ENCODE results near the gene GGCX.

Gene GGCX

DNA sequence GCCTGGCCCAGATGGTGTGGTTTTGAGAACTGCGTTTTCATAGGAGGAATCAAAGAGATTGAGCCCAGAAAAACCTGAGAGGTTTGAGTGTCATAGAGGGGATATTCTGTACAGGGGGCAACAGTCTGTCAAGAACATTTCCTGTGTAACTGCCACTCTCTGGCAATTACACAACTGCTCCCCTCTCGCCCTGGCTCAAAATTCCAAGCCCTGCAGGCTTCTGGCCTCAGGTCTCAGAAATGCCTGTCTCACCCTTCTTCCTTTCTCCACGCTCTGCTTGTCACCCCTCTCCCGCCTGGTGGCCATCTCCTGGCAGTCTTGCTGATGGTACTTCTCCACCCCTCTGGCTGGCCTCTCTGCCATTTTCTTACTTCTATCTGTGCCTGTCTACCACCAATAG lies 26.9 kb upstream of the GGCX start:
- H3K27me3 Mint-ChIP-seq (ENCODE audit: low read depth) = no peaks in the 10 kb centered on the region
- H3K9me3 Mint-ChIP-seq = no peaks in the 10 kb centered on the region
- no peak overlapping the region for H3K4me3 Mint-ChIP-seq
- DNase-seq (ENCODE audit: low spot score) = no peak
- no peak overlapping the region for H3K27ac Mint-ChIP-seq
- peaks cover 4% of the 10 kb centered on the region for H3K36me3 Mint-ChIP-seq (ENCODE audit: low read depth)
- peaks cover 32% of the 10 kb centered on the region for H3K4me1 Mint-ChIP-seq (ENCODE audit: low read depth)

DNA sequence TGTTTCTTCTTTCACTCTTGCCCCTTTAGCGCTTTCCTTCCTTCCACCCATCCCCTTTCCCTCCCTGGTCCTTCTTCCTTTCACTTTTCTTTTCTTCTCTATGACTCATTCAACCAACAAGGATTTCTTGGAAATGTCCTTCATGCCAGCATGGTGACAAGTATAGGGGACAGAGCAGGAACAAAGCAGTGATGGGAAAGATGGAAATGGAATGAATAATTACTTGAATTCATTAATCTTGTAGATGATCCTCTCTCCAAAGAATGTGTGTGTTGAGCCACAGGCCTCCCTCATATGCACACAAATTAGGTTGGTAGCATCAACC lies 24.4 kb upstream of the GGCX start:
- peak overlapping the region; percentile 85 for H3K27ac Mint-ChIP-seq
- H3K9me3 Mint-ChIP-seq = no peaks in the 10 kb centered on the region
- peak overlapping the region; percentile 85 for H3K4me3 Mint-ChIP-seq
- H3K27me3 Mint-ChIP-seq (ENCODE audit: low read depth) = no peaks in the 10 kb centered on the region
- DNase-seq (ENCODE audit: low spot score) = no peak
- peaks cover 34% of the 10 kb centered on the region for H3K4me1 Mint-ChIP-seq (ENCODE audit: low read depth)
- H3K36me3 Mint-ChIP-seq (ENCODE audit: low read depth) = peaks cover 18% of the 10 kb centered on the region

DNA sequence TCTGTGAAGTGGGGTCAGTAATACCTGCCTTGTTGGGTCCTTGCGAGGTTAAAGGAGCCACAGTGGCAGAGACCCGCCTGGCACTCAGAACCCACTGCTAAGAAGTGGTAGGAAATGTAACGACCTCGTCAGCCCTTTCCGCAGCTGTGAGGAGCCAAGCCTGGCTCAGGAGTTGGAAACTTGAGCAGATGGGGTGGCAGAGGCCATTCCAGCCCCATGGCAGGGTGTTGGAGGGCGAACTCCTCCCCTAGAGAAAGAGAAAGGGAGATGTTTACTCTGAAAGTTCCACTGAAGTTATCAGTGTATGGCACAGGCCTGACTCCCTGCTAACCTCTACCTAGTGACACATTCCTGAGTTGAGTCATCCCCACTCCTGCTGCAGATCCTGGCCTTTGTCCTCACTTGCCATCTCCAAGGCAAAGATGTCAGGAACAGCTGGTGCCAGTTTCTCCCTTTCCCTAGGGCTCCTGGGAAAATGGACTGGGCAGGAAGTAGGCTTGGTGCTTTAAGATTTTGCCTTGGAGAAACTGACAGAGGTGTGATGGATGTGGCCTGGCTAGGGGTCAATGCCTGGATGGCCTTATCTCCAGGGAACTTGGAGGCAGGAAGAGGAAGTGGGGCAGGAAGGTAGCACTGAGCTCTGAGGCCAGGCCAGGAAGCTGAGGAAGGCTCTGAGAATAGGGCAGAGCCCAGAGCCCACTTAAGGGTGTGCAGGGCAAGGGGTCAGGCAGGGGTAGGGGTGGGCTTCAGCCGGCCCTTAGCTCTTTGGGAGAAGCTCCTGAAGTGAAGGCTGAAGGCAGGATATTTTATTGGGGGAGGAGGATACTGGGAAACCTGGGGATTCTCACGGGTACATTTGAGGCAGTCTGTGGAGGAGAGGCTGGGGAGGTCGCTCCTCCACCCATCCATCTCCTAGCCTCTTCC lies 23.8 kb upstream of the GGCX start:
- Mint-ChIP-seq H3K4me3 (peak overlapping the region; percentile 85), H3K27me3 (ENCODE audit: low read depth) (no peaks in the 10 kb centered on the region), H3K36me3 (ENCODE audit: low read depth) (peaks cover 21% of the 10 kb centered on the region), H3K9me3 (no peaks in the 10 kb centered on the region), H3K4me1 (ENCODE audit: low read depth) (peaks cover 37% of the 10 kb centered on the region), H3K27ac (peak overlapping the region; percentile 85)
- no peak for DNase-seq (ENCODE audit: low spot score)

DNA sequence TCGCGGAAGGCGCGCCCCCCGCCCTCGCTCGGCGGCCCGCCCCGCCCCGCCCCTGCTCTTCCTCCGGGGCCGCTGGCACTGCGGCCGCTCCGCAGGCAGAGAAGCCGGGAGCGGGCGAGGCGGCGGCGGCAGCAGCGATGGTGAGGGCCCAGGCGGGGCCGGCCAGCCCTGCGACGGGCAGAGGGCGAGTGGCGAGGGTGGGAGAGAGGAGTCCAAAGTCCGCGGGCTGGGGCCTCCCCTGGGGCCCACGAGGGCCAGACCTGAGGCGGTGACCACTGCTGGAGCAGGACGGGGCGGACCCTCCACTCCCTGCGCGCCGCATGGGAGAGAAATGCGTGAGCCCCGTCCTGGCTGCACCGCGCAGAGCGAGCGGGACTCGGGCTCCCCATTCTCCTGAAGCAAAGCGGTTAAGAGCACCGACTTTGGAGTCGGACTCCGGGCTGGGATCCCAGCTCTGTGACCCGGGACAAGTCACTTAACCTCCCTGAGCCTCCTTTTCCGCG lies 23.1 kb upstream of the GGCX start, which contains the start of gene VAMP5:
VAMP5 (plus strand) TSS at position 78 of the 503 bp plus-strand sequence; CDS start at position 138, 60 bp downstream.
- Mint-ChIP-seq H3K9me3 (no peaks in the 10 kb centered on the region), H3K27ac (peak within 1 kb of the TSS; percentile 85), H3K27me3 (ENCODE audit: low read depth) (no peaks in the 10 kb centered on the region), H3K4me3 (peak within 1 kb of the TSS; percentile 85), H3K36me3 (ENCODE audit: low read depth) (peaks cover 24% of the 10 kb centered on the region), H3K4me1 (ENCODE audit: low read depth) (peaks cover 41% of the 10 kb centered on the region)
- no peak for DNase-seq (ENCODE audit: low spot score)

- DNase-seq (ENCODE audit: low spot score) = peak; percentile 40
- peak overlapping the region; percentile 83 for H3K27ac Mint-ChIP-seq
- H3K27me3 Mint-ChIP-seq (ENCODE audit: low read depth) = no peaks in the 10 kb centered on the region
- H3K4me3 Mint-ChIP-seq = peak overlapping the region; percentile 81
- no peaks in the 10 kb centered on the region for H3K9me3 Mint-ChIP-seq
- peaks cover 26% of the 10 kb centered on the region for H3K36me3 Mint-ChIP-seq (ENCODE audit: low read depth)
- peaks cover 46% of the 10 kb centered on the region for H3K4me1 Mint-ChIP-seq (ENCODE audit: low read depth)
Observed at GRCh38 chr2:85583667-85584353, 22.5 kb upstream of the GGCX start.

DNA sequence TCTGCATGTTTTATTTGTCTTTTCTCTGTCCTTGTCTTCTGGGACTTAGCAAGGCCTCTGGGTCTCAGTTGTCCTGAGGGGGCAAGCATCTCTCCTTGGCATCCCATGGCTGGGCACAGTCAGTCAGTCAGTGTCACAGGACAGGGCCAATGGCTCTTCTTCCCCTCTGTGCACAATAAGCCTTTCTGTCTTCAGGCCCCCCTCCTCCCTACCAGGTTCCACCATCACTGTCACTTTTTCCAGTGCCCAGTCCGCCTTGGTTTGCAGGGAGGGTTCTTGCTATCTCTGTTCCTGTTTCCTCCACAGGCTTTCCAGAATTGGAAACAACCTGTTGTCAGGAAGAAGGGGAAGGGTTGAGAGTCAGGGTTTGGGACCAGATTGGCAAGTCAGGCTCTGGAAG lies 21.2 kb upstream of the GGCX start:
- H3K36me3 Mint-ChIP-seq (ENCODE audit: low read depth) = peaks cover 34% of the 10 kb centered on the region
- peaks cover 49% of the 10 kb centered on the region for H3K4me1 Mint-ChIP-seq (ENCODE audit: low read depth)
- H3K27ac Mint-ChIP-seq = peak overlapping the region; percentile 74
- H3K4me3 Mint-ChIP-seq = peak overlapping the region; percentile 36
- H3K27me3 Mint-ChIP-seq (ENCODE audit: low read depth) = no peaks in the 10 kb centered on the region
- DNase-seq (ENCODE audit: low spot score) = no peak
- H3K9me3 Mint-ChIP-seq = no peaks in the 10 kb centered on the region

DNA sequence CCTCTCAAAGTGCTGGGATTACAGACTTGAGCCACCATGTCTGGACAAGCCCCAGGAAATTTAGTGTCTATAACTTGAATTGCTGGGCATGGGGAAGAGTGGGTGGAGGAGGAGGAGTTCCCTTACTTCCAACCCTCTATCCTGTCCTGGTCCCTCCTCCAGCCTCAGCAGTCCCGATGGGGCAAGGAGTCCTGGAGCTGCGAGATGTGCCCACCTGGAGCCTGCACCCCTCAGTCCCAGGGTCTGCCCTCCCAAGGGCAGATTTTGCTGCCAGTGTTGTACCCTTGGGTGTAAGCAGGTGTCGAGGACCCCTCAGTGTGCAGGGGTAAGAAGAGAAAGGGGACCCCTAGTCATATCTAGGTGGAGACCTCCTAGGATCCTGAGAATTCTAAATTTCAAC lies 18.9 kb upstream of the GGCX start:
- peak overlapping the region; percentile 52 for H3K4me3 Mint-ChIP-seq
- H3K36me3 Mint-ChIP-seq (ENCODE audit: low read depth) = peaks cover 34% of the 10 kb centered on the region
- no peaks in the 10 kb centered on the region for H3K9me3 Mint-ChIP-seq
- no peaks in the 10 kb centered on the region for H3K27me3 Mint-ChIP-seq (ENCODE audit: low read depth)
- no peak for DNase-seq (ENCODE audit: low spot score)
- H3K4me1 Mint-ChIP-seq (ENCODE audit: low read depth) = peaks cover 38% of the 10 kb centered on the region
- peak overlapping the region; percentile 55 for H3K27ac Mint-ChIP-seq

- peak overlapping the region; percentile 86 for H3K27ac Mint-ChIP-seq
- H3K36me3 Mint-ChIP-seq (ENCODE audit: low read depth) = peaks cover 34% of the 10 kb centered on the region
- H3K9me3 Mint-ChIP-seq = no peaks in the 10 kb centered on the region
- DNase-seq (ENCODE audit: low spot score) = no peak
- no peaks in the 10 kb centered on the region for H3K27me3 Mint-ChIP-seq (ENCODE audit: low read depth)
- H3K4me1 Mint-ChIP-seq (ENCODE audit: low read depth) = peaks cover 34% of the 10 kb centered on the region
- H3K4me3 Mint-ChIP-seq = peak overlapping the region; percentile 96
Observed at GRCh38 chr2:85579266-85579935, 18.1 kb upstream of the GGCX start.

DNA sequence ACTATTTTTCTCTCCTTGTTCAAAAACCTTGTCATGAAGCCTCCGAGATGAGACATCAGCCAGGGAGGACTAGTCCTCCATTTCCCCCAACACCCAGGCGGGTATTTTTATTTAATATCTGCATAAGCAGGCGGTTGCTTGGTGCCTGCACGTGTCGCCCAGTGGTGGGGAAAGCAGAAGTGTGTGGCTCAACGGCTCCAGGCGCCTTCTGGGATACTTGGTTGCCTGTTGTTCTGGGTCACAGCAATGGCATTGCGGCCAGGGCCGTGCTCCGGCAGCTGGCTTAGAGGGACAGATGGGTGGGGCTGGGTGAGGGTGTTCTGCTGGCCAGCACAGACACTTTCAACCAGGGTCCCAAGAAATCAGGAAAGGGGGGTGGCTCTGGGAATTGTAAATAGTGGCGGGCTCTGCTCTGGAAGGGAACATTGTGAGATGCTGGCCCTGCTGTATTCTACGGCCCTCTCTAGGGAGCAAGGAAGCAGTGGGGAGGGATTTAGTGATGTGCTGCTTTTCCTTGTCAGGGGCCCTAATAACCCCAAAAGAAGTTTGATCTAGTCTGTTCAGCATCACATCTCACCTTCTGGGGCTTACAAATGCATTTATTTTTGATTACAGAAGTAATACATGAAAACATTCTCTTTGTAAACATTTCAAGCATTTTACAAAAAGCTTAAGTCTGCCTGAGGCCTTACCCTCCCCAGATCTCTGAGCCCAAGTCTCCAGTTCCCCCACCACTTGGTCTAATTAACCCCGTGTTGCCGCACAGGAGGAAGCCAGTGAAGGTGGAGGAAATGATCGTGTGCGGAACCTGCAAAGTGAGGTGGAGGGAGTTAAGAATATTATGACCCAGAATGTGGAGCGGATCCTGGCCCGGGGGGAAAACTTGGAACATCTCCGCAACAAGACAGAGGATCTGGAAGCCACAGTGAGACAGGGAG lies 17.2 kb upstream of the GGCX start:
- peaks cover 33% of the 10 kb centered on the region for H3K36me3 Mint-ChIP-seq (ENCODE audit: low read depth)
- DNase-seq (ENCODE audit: low spot score) = no peak
- no peaks in the 10 kb centered on the region for H3K27me3 Mint-ChIP-seq (ENCODE audit: low read depth)
- H3K4me1 Mint-ChIP-seq (ENCODE audit: low read depth) = peaks cover 29% of the 10 kb centered on the region
- peak overlapping the region; percentile 96 for H3K4me3 Mint-ChIP-seq
- H3K9me3 Mint-ChIP-seq = no peaks in the 10 kb centered on the region
- H3K27ac Mint-ChIP-seq = peak overlapping the region; percentile 86

DNA sequence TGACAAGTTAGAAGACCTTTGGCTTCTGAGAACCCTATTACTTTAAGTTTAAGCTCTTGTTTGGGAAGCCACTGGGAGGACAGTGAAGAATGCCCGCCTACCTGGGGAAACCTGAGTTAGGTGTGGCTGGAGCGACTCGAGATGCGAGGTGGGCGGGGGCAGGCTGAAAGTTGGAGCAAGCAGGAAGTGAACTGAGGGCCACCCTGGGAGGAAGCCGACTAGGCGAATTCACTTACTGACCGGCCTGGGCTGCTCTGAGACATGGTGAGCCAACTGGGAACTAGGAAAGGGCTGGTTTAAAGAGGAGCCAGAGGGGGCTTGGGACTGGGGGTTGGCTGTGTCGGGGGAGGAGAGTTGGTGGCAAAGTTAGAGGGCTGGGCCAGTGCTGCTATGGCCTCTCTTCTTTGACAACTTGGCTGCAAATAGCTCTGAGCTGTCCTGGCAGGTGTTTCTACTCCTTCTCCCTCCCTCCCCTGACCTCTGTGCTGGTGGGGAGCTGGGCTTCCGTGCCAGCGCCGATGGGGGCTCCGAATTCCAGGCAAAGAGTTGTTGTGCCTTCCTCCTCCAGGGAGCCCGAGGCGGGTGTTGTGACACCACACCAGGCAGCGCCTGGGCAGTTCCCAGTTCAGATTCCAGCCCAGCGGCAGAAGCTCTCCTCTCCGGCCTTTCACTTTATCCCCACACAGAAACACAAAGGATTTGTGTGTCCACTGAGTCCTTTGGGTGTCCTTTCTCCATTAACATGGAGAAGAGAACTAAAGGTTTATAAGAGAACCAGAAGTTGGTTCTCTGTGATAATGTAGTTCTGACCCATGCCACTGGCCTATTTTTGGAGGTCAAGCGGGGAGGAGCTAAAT lies 16.3 kb upstream of the GGCX start, which contains the start of gene VAMP8:
VAMP8 (plus strand) TSS at position 201 of the 857 bp plus-strand sequence; CDS start at position 262, 61 bp downstream.
- DNase-seq (ENCODE audit: low spot score) = peak; percentile 46

GRCh38 chr2:85577063-85577385 lies 15.7 kb upstream of the GGCX start:
- no peaks in the 10 kb centered on the region for H3K9me3 Mint-ChIP-seq
- H3K4me1 Mint-ChIP-seq (ENCODE audit: low read depth) = peaks cover 25% of the 10 kb centered on the region
- no peak for DNase-seq (ENCODE audit: low spot score)
- H3K27ac Mint-ChIP-seq = peak overlapping the region; percentile 86
- H3K36me3 Mint-ChIP-seq (ENCODE audit: low read depth) = peaks cover 23% of the 10 kb centered on the region
- H3K27me3 Mint-ChIP-seq (ENCODE audit: low read depth) = peaks cover 6% of the 10 kb centered on the region
- peak overlapping the region; percentile 96 for H3K4me3 Mint-ChIP-seq

More for the DNA sequence above, 16.3 kb upstream of the GGCX start, which contains the start of gene VAMP8:
- Mint-ChIP-seq H3K27ac (peak within 1 kb of the TSS; percentile 86), H3K36me3 (ENCODE audit: low read depth) (peaks cover 27% of the 10 kb centered on the region), H3K4me1 (ENCODE audit: low read depth) (peaks cover 26% of the 10 kb centered on the region), H3K27me3 (ENCODE audit: low read depth) (peaks cover 2% of the 10 kb centered on the region), H3K4me3 (peak within 1 kb of the TSS; percentile 96), H3K9me3 (no peaks in the 10 kb centered on the region)

DNA sequence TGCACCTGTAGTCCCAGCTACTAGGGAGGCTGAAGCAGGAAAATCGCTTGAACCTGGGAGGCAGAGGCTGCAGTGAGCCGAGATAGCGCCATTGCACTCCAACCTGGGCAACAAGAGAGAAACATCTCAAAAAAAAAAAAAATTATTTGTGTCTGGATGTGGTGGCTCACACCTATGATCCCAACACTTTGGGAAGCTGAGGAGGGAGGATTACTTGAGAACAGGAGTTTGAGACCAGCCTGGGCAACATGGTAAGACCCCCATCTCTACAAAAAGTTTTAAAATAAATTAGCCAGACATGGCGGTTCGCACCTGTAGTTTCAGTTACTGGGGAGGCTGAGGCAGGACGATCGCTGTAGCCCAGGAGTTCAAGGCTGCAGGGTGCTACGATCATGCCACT lies 14.4 kb upstream of the GGCX start:
- peaks cover 25% of the 10 kb centered on the region for H3K4me1 Mint-ChIP-seq (ENCODE audit: low read depth)
- H3K27me3 Mint-ChIP-seq (ENCODE audit: low read depth) = peaks cover 17% of the 10 kb centered on the region
- no peak overlapping the region for H3K27ac Mint-ChIP-seq
- H3K4me3 Mint-ChIP-seq = no peak overlapping the region
- peaks cover 16% of the 10 kb centered on the region for H3K36me3 Mint-ChIP-seq (ENCODE audit: low read depth)
- DNase-seq (ENCODE audit: low spot score) = no peak
- H3K9me3 Mint-ChIP-seq = no peaks in the 10 kb centered on the region

All from T-helper 2 cell treated with Interferon-gamma antibody and Interleukin-4, amounts not matched to agents 5 μg/mL and 100 μg/mL, for 36 hours (primary cell).